MCF 10A (cell line): Measurements from ENCODE around the gene PPFIA1. TPM values are rescaled to one million over a fixed set of nuclear protein-coding genes. Genes with fewer than 3 reads are reported as not detected.
"Not testable (repeated sequence)": the region's sequence is repeated elsewhere in the genome, so short reads cannot be mapped to it uniquely, and the experiment has no call there.

Experiments
- BruUV-seq: library from RNA; stranded (reverse); fragments of 400-500 nt; replicated peaks from 2 replicates; lab custom pipeline; 2021; lab: Mats Ljungman, UMichigan
- CTCF ChIA-PET: fragments of 300-600 bp; sonication (Branson Sonifier 250); formaldehyde crosslinking; extraction: SDS; loops from one replicate; lab custom pipeline; 2021; ENCODE audit warnings: antibody characterized with exemption, inconsistent platforms; lab: Yijun Ruan, JAX
- POLR2A ChIA-PET: fragments of 300-600, 350-650 bp; sonication (Branson Sonifier 250); formaldehyde crosslinking; extraction: SDS; loops from one replicate; lab custom pipeline; 2020; ENCODE audit warnings: antibody characterized with exemption, inconsistent platforms; lab: Yijun Ruan, JAX
- DNase-seq: peaks from one replicate; pipeline ENCODE4 v3.0.0-alpha.2; 2018; ENCODE audit not compliant: unreplicated experiment
- H3K27ac Mint-ChIP-seq: one replicate; pipeline ENCODE4 v1.8.0; 2022; ENCODE audit warnings: mild to moderate bottlenecking, low read depth, mixed read lengths; ENCODE audit not compliant: unreplicated experiment
- H3K27me3 Mint-ChIP-seq: one replicate; pipeline ENCODE4 v1.8.0; 2022; ENCODE audit warnings: mixed read lengths; ENCODE audit not compliant: insufficient read depth, unreplicated experiment
- H3K36me3 Mint-ChIP-seq: one replicate; pipeline ENCODE4 v1.8.0; 2022; ENCODE audit warnings: mild to moderate bottlenecking, moderate library complexity, mixed read lengths; ENCODE audit not compliant: insufficient read depth, unreplicated experiment
- H3K4me1 Mint-ChIP-seq: one replicate; pipeline ENCODE4 v1.8.0; 2022; ENCODE audit warnings: mixed read lengths; ENCODE audit not compliant: insufficient read depth, unreplicated experiment
- H3K4me3 Mint-ChIP-seq: one replicate; pipeline ENCODE4 v1.8.0; 2022; ENCODE audit warnings: mild to moderate bottlenecking, moderate library complexity, mixed read lengths; ENCODE audit not compliant: unreplicated experiment
- H3K9me3 Mint-ChIP-seq: one replicate; pipeline ENCODE4 v1.8.0; 2022; ENCODE audit warnings: mixed read lengths; ENCODE audit not compliant: unreplicated experiment
- intact Hi-C: fragments of 100-400 bp; cut with micrococcal nuclease; formaldehyde crosslinking; loops from 2 replicates; pipeline ENCODE4 v1.14.1; 2022
- total RNA-seq: library from RNA; stranded (reverse); gene quantifications from 2 replicates; pipeline ENCODE4 v1.2.3, GENCODE V29; 2022
- TF ChIP-seq, protein P1 (sequence below): fragments of 200-600 bp; IDR thresholded peaks from one replicate; pipeline ENCODE4 v1.8.0; 2022; ENCODE audit warnings: antibody characterized with exemption, mild to moderate bottlenecking; ENCODE audit not compliant: unreplicated experiment

Gene PPFIA1
- total RNA-seq, 1 experiment from 2014 or later, result 78.8 TPM

DNA sequence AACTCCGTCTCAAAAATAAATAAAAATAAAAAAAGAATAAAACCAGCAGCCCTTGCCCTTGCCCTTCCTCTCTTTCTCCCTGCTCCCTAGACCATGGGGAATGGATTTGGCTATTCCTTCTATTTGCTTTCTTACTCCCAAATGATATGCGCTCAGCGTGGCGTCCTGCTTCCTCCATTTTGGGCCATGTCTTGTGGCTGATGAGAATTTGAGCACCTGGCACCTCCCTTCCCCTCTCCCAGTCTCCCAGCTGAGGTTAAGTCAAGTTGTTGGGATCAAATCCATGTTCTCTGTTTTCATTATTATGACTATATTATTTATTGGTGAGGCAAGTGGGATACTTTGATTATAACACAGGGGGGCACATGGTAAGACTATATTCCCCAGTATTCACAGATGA, 117.1 kb downstream of the PPFIA1 start:
- Mint-ChIP-seq H3K9me3 (no peaks in the 10 kb centered on the region), H3K36me3 (peaks cover 48% of the 10 kb centered on the region), H3K4me1 (no peaks in the 10 kb centered on the region), H3K27me3 (no peaks in the 10 kb centered on the region), H3K4me3 (no peak overlapping the region), H3K27ac (no peak overlapping the region)
- TF ChIP-seq, protein P1, sequence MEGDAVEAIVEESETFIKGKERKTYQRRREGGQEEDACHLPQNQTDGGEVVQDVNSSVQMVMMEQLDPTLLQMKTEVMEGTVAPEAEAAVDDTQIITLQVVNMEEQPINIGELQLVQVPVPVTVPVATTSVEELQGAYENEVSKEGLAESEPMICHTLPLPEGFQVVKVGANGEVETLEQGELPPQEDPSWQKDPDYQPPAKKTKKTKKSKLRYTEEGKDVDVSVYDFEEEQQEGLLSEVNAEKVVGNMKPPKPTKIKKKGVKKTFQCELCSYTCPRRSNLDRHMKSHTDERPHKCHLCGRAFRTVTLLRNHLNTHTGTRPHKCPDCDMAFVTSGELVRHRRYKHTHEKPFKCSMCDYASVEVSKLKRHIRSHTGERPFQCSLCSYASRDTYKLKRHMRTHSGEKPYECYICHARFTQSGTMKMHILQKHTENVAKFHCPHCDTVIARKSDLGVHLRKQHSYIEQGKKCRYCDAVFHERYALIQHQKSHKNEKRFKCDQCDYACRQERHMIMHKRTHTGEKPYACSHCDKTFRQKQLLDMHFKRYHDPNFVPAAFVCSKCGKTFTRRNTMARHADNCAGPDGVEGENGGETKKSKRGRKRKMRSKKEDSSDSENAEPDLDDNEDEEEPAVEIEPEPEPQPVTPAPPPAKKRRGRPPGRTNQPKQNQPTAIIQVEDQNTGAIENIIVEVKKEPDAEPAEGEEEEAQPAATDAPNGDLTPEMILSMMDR, result no peak
- intact Hi-C loops, result no loop called here
- ChIA-PET POLR2A (no interaction called here), CTCF (no interaction called here)
- no TSS peak for BruUV-seq
- no peak for DNase-seq

DNA sequence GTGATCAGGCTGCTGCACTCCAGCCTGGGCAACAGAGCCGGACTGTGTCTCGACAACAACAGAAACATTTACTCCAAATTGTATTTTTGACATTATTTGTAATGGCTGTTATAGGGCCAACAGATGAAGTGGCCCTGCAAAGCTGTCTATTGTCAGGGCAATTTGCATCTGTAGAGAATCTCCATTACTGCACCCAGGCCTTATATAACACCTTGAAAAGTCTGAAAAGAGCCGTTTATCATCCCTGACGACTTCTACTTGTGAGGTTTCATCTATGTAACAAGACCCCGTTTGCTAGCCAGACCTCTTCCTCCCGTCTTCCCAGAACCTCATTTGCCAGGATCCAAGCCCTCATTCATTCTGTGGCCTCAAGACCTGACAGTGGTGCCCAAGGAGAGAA, 118.7 kb downstream of the PPFIA1 start:
- no peak for DNase-seq
- Mint-ChIP-seq H3K4me1 (no peaks in the 10 kb centered on the region), H3K4me3 (no peak overlapping the region), H3K27ac (no peak overlapping the region), H3K36me3 (peaks cover 41% of the 10 kb centered on the region), H3K9me3 (no peaks in the 10 kb centered on the region), H3K27me3 (no peaks in the 10 kb centered on the region)
- BruUV-seq, result no TSS peak
- intact Hi-C loops, result no loop called here
- POLR2A ChIA-PET, result interaction anchor here (1.0 to 1.4 kb wide), 2 partner anchors 8 to 10 kb away, joined by 4 to 7 read pairs; no protein-coding TSS in a partner anchor
- TF ChIP-seq, protein P1, result no peak
- CTCF ChIA-PET, result no interaction called here

DNA sequence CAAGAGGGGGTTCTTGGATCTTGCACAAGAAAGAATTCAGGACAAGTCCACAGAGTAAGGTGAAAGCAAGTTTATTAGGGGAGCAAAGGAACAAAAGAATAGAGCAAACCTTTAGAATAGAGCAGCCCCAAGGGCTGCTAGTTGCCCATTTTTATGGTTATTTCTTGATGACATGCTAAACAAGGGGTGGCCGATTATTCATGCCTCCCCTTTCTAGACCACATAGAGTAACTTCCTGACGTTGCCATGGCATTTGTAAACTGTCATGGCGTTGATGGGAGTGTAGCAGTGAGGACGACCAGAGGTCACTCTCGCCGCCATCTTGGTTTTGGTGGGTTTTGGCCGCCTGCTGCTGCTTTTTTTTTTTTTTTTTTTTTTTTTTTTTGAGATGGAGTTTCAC, 120.4 kb downstream of the PPFIA1 start:
- H3K27ac Mint-ChIP-seq, BruUV-seq, H3K4me3 Mint-ChIP-seq, DNase-seq, H3K27me3 Mint-ChIP-seq, H3K9me3 Mint-ChIP-seq, CTCF ChIA-PET, H3K4me1 Mint-ChIP-seq, intact Hi-C loops: not testable (repeated sequence)
- POLR2A ChIA-PET, result interaction anchor here (1.1 kb wide), 1 partner anchor 11 kb away, joined by 3 read pairs; no protein-coding TSS in a partner anchor
- H3K36me3 Mint-ChIP-seq, result peaks cover 32% of the 10 kb centered on the region

DNA sequence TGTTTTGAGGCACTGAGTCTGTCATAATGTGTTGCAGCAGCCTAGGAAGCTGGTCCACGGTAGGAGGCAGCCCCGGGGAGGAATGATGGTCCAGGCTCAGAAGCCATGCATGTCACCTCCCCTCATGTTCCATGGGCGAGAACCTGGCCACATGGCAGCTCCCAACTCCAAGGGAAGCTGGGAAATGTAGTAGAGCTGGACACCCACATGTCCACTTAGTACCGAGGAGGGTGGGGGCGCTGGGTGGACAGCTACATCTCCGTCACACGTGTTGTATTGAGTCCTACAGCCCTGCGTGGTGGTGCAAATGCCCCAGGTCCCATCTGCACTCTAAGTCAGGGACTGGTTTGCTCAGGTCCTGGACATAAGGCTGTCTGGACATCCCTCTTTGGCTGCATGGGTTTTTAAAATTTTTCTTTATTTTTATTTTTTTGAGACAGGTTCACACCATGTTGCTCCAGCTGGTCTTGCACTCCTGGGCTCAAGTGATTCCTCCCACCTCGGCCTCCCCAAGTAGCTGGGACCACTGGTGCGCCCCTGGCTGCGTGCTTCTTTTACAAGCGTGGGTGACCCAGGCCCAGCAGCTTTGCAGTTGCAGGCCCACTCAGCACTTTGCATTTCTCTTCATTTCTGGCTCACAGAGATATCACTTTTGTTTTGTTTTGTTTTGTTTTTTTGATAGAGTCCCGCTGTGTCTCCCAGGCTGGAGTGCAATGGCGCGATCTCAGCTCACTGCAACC, 123.9 kb downstream of the PPFIA1 start:
- H3K4me3 Mint-ChIP-seq, result no peak overlapping the region
- no peaks in the 10 kb centered on the region for H3K9me3 Mint-ChIP-seq
- TF ChIP-seq, protein P1, result no peak
- POLR2A ChIA-PET, result interaction anchor here (0.6 kb wide), 1 partner anchor 1051 kb away, joined by 3 read pairs; no protein-coding TSS in a partner anchor
- H3K4me1 Mint-ChIP-seq, result peaks cover 10% of the 10 kb centered on the region
- peaks cover 16% of the 10 kb centered on the region for H3K36me3 Mint-ChIP-seq
- no peaks in the 10 kb centered on the region for H3K27me3 Mint-ChIP-seq
- CTCF ChIA-PET, result interaction anchor here (0.8 kb wide), 1 partner anchor 9 kb away, joined by 4 read pairs; no protein-coding TSS in a partner anchor
- H3K27ac Mint-ChIP-seq, result no peak overlapping the region
- no TSS peak for BruUV-seq
- DNase-seq, result no peak
- intact Hi-C loops, result no loop called here
